Hepatic stellate cell (primary cell): ENCODE results near the gene DMKN.
"Not testable (repeated sequence)": the region's sequence is repeated elsewhere in the genome, so short reads cannot be mapped to it uniquely, and the experiment has no call there.

Source experiments
- DNase-seq: peaks from one replicate; pipeline ENCODE4 v3.0.0; 2011; ENCODE audit warnings: low spot score

DMKN gene

DNA sequence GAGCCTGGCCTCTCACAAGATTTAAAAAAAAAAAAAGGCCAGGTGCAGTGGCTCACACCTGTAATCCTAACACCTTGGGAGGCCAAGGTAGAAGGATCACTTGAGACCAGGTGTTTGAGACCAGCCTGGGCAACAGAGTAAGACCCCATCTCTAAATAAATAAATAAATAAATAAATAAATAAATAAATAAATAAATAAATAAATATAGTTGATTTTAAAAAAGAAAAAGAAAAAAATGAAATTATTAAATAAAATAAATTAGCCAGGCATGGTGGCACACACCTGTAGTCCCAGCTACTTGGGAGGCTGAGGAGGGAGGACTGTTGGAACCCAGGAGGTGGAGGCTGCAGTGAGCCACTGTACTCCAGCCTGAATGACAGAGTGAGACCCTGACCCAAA, 51.7 kb downstream of the DMKN start:
- DNase-seq, result not testable (repeated sequence)

DNA sequence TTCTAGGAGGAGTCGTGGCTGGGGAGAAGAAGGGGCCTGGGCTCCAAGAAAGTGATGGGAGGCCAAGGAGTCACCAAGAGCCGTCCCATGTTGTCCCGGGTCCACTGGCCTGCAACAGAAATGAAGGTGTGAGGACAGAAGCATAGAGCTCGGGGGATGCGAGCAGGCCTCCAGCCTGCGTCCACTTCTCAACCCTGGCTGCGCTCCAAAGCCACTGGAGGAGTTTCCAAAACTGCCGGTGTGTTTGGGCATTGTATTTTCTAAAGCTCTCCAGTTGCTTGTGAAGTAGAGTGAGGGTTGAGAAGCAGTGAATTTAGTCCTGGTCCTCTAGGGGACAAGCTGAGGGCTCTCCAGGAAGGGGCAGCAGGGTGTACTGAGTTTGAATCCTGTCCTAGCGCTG, 52.4 kb downstream of the DMKN start:
- DNase-seq, result no peak

DNA sequence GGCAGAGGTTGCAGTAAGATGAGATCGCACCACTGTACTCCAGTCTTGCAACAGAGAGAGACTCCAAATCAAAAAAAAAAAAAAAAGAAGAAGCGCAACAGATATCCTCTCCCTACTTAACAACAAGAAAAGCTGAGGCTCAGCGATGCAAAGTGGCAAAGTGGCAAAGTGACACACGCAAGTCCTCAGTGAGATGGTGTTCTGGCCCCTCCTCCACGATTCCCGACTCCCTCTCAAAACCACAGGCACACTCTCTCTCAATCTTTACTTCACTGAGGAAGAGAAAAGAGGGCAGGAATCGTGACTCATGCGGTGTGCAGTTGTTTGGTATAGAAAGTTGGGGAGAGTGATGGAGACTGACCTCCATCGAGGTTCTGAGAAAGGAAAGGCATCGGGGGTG, 52.8 kb downstream of the DMKN start:
- no peak for DNase-seq

DNA sequence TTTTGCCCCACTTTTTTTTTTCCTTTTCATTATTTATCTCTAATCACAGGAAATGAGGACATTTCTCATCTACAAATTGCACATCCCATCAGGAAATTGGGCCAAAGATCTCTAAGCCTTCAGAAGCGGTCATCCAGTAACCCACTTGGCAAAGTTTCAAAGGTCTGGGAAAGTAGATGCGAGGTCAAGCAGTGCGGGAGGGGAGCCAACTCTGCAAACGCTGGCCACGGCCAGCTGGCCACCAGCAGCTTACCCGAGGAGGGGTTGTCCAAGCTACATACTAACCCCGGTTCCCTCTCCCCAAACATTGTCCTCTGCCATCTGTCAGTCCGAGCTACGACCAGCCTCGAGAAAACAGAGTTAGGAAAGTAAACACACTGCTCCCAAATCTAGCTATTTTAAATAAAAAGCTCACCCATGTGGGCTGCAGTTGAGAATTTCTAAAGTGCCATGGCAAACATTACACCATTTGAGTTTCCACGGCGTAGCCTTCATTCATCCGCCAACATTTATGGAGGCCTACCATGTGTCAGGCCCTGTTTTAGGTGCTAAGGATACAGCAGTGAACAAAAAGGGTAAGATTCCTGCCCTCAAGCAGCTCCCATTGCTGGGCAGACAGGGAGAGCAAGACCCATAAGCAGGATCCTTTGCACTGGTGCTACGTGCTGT, 53.9 kb downstream of the DMKN start:
- DNase-seq, result no peak

DNA sequence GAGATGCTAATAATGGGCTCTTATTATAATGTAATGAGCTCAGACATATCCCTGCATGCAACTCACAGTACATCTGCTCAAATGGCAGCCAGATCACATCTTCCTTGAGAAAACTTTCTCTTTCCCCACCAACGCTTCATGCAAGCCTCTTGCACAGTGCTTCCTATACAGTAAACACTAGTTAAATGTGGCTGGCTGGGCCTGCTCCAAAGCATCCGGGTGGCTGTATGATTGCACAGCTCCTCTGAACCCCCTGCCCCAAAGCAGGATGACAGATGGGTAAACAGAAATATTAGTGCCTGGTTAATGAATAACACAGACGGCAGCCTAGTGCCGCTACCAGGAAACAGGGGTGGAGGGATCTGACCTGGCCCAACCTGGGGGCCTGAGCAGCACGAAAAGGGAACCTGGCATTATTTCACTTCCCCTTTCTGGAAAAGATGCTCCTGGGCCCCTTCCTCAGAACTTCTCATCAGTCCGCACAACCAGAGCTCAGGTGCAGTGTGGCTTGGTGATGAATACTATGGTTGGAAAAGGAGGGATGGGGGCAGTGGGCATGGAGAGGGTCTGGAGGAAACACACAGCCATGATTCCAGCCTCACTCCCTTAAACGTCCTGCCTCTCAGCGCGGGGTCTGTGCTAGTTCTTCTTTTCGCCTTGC, 54.6 kb downstream of the DMKN start:
- no peak for DNase-seq

DNA sequence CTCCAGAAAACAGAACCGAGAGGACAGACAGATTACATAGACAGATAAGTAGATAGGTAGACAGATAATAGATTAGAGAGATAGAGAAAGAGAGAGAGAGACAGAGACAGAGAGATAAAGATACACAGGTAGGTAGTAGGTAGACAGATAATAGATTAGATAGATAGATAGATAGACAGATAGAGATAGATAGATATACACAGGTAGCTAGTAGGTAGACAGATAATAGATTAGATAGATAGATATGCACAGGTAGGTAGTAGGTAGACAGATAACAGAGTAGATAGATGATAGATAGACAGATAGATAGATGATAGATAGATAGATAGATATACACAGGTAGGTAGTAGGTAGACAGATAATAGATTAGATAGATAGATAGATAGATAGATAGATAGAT, 55.3 kb downstream of the DMKN start:
- DNase-seq, result no peak

DNA sequence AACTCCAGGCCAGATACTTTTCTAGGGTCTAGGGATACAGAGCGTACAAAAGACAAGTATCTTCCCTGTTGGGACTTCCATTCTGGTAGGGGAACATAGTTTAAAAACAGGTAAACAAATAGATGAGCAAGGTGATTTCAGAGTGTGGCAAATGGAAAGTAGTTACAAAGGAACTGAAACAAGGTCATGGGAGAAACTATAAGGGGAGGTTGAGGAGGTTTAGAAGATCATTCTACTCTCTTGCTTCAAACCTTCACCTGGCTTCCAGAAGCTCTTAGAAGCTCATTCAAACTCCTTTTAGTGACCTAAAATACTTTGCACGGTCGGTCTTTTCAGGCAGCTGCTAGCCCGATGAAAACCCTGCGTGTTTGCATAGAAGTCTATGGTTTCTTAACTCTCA, 56.3 kb downstream of the DMKN start:
- no peak for DNase-seq

DNA sequence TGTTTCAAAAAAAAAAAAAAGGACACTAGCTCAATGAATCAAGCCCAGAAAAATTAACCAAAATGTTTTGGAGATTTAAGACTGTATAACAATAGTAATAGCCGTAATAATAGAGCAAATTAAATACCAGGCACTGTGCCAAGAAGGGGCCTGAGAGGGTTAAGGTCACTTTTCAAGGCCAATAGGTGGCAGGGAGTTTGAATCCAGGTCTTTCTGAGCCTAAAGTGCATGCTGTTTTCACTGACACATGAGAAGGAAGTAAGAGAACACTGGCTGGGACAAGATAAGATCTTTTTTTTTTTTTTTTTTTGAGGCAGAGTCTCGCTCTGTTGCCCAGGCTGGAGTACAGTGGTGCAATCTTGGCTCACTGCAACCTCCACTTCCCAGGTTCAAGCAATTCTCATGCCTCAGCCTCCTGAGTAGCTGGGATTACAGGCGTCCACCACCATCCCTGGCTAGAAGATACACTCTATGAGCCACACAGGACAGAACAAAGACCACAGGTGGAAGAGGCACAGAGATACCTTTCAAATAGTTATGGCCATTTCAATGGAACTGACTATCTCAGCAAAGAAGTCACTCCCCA, 57.7 kb downstream of the DMKN start:
- no peak for DNase-seq

DNA sequence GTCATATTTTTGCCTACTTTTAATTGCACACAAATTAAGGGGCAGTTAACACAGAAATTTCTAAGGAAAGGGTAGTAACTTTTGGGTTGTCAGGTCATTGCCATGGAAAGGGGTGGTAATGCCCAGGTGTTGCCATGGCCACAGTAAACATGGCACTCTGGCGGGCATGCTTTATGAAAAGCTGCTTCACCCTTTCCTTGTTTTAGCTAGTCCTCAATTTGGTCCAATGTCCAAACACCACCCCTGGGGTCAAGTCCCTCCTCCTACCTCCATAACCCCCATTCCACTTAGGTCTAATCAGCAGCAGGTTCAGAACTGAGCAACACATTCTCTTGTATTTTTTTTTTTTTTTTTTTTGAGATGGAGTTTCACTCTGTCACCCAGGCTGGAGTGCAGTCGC, 58.8 kb downstream of the DMKN start:
- no peak for DNase-seq

DNA sequence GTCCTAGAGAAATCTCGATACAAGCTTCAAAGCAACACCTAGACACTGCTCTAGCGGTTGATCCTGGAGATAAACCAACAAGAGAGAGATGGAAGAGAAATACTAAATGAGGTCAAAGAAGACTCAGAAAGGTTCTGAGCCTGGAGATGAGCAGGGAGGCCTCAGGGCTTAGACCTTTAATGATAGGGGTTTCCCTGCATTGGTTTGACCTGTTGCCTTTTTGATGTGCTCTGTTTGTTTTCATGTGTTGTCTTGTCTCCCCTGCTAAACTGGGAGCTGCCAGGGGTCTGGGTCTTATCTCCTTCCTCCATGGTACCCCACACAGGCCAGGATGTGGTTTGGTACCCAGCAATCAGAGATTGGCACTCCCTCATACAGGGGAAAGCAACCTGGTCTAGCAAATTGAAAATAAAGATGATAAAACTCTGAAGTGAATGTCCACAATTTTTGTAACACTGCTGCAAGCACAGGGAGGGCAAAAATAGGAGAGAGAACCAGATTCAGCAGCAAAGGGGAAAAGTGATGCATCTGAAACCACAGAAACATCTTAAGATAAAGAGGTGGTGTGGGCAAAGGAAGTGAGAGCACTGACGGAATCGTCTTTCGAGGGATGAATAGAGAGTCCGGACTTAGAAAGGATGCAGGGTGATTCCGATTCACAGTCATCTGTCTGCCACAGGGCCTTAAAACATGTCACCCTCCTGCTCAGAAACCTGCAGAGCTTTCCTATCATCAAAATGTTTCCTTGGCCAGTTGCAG, 61.9 kb downstream of the DMKN start:
- no peak for DNase-seq

DNA sequence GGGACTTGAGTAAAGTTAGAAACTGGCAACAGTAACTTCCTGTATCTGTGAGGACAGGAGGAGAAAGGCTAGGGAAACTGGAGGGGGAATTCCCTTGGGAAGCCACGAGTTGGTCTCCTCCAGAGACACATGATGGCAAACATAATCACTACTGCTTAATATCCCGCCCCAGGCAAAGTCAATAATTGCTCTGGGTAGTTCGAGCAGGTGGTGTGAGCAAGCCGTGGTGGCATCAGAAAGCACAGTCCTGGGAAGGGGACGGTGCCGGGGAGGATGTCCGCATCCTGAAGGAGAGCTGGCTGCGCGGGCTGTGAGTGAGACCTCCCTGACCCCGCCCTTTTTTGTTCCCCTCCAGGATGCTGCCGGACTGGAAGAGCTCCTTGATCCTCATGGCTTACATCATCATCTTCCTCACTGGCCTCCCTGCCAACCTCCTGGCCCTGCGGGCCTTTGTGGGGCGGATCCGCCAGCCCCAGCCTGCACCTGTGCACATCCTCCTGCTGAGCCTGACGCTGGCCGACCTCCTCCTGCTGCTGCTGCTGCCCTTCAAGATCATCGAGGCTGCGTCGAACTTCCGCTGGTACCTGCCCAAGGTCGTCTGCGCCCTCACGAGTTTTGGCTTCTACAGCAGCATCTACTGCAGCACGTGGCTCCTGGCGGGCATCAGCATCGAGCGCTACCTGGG, 63.9 kb downstream of the DMKN start:
- DNase-seq, result no peak

DNA sequence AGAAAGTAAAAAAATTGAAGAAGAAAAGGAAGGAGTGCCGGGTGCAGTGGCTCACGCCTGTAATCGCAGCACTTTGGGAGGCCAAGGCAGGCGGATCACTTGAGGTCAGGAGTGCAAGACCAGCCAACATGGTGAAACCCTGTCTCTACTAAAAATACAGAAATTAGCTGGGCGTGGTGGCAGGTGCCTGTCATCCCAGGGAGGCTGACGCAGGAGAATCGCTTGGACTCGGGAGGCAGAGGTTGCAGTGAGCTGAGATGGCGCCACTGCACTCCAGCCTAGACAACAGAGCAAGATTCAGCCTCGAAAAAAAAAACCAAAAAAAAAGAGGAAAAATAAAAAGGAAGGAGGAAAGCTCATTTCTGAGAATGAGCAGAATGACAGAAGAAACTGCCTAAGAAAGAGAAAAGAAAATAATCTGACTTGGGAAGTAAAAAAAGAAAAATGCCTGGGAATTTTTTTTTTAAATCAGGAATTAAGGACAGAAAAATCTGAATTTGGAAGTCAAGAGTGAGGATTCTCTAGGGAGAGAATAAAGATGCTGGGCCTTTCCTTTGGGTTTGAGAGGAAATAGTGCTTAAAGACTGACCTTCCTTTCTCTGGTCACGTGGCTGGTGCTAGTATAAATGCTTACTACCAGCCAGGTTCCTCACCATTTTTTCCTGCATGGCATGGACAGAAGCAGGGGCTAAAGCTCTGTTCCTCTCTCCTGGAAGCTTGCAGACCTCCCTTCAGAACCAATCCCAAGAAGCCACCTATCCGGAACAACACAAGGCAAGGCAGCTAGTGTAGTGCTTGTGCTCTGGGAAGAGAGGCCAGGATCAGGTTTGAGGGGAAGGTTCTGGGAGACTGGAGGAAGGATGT, 65.6 kb downstream of the DMKN start, which contains the start of gene FFAR2:
Gene FFAR2, plus strand, starts transcription at position 652 of the 864 bp plus-strand sequence. CDS start 1,458 bp downstream, outside the sequence.
- no peak for DNase-seq
